Activated CD4-positive, alpha-beta T cell treated with anti-CD3 and anti-CD28 coated beads for 4 hours (primary cell): ENCODE measurements around the gene TGFA.

Experiments used
- DNase-seq, 2 donors: peaks; one replicate each; pipeline ENCODE4 v3.0.0-alpha.2; 2020

The TGFA gene

DNA sequence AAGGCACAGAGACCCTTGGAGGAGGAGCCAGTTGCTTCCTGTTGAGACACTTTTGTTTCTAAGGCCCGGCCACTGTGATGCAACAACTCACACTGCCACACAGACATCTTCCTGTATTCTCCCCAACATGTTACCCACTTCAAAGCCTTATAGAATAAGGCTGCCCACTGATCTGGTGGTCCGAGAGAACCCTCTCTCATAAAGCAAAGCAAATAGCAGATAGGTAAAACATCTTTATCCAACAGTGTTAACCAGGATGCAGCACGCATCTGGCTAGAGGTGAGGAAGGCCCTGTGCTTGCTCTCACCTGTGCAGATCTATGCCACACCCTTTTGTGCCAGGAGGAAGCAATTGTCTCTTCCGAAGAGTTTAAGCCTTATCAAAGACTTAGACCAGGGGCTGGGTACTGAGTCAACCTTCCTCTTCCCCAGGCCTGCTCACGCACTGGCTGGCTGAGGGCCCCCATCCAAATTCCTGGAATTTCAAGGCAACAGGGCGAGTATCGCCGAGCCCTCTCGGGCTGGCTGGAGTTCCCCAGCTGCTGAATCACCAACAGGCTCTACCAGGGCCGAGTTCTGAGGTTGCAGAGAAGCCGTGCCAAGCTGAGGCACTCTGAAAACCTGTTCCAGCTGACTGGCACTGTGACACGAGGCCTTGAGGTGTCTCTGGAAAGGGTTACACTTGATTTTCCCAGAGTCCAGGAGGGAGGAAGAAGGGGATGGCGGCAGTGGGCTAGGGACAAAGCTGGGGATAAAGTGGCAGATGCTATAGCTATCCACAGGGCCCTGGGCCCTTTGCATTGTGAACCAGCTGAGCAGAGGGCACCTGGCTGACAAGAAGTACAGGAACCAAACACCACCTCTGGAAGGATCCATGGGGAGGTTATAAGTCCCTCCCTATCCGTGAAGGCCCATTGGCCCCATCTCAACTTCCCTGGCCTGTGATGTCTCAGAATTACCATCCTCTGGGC, 29.3 kb downstream of the TGFA start:
- DNase-seq, result peak; percentile 13 to 29

GRCh38 chr2:70523672-70523995, 30.0 kb downstream of the TGFA start:
- DNase-seq, result no peak

DNA sequence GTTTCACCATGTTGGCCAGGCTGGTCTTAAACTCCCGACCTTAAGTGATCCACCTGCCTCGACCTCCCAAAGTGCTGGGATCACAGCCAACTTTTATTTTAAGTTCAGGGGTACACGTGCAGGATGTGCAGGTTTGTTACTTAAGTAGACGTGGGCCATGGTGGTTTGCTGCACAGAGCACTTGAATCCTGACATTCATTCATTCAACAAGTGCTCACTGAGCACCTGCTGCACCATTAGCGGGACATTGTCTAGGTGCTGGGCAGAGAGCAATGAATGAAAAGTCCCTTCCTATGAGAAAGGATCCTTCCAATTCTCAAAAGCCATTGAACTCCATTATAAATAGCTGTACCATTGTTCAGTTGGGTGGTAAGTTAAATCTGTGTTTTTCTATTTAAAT, 31.0 kb downstream of the TGFA start:
- DNase-seq, result no peak

- DNase-seq, result no peak
Measured at GRCh38 chr2:70520825-70521224, 32.8 kb downstream of the TGFA start.

DNA sequence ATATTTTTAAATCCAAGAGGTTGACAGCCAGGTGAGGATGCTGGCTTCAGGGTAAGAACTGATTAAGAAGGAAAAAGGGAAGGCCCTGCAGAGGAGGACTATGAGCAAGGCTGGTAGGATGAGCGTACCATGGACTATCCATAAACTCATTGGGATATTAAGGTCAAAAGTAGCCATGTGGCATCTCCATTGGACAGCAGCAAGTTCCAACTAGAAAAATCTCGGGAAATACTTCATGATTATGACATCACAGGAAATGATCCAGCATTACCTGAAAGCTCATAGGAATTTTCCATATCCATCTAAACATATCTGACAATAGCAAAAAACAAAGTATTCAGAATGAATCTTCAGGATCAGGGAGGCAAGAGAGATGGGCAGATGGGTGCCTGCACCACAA, 34.2 kb downstream of the TGFA start:
- DNase-seq, result no peak

- DNase-seq, result no peak
Measured at GRCh38 chr2:70518557-70518956, 35.1 kb downstream of the TGFA start.

DNA sequence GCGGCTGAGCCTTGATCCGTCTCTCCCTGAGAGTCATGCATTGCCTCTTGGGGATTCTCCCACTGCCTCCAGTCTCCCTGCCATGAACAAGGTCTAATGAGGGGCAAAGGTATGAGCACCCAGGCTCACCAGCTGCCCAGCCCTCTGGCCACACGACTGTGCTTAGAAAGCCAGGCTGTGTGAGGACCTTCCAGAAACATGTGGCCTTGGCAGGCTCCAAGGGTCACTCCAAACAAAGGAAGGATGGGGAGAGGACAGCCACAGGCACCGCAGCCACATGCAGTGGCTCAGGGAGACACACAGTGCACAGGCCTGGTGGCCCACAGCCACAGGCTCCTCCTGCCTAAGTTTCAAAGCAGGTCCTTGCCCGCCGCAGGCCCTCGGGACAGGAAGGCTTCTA, 35.8 kb downstream of the TGFA start:
- DNase-seq, result no peak

DNA sequence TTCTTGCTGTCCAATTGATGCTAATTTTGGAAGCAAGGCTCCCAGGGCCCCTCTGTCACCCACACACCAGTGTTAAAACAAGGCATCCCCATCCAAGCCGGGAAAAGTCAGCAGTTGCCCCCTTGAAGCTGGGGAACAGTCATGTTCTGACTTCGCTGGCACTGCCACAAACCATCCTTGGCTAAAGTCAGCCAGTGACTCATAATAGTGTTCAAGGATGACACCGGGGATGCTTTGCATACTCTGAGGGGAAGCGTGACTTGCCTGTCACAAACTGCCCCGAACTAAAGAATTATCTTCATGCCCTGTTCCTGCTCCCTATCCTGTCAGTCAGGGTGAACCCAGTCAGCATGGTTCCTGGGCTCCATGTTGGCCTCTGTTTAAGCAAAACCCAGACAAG, 37.0 kb downstream of the TGFA start:
- no peak for DNase-seq

- no peak for DNase-seq
Measured at GRCh38 chr2:70515938-70516337, 37.7 kb downstream of the TGFA start.

DNA sequence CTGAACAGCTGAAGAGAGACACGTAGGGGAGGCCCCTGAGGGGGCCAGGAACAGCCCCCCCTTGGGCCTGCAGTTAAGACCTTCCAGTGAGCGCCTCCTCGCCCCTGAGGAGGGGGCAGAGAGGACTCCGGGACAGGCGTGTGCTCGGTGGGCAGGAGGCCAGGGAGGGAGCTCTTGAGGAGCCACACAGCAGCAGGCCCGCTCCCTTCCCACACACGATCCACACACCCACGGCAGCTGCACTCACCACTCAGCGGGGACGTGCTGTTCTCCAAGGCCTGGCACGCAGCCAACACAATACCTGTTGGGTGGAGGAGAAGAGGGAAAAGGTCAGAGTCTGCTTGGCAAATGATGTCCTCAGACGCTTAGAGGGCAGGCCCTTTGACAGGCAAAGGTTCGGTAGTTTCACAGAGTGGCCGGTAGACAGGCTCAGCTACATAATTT, 39.0 kb downstream of the TGFA start:
- no peak for DNase-seq

DNA sequence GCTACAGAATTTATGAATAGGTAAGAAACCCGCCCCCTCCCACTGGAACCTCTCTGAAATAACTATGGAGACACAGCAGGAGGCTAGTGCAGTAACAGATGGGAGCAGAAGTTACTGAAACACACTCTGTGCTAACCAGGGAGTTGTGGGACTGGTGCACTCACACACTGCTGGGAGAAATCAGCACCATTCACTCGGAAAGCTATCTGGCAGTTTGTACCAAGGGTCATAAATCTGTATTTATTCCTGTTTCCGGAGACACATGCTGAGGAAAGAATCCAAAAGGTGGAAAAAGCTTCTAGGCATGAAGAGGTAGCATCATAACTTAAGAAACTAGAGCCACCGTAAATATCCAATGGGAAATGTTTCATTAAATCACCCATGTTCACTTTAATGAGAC, 39.9 kb downstream of the TGFA start:
- no peak for DNase-seq

GRCh38 chr2:70511971-70512729, 41.5 kb downstream of the TGFA start:
- DNase-seq, result no peak

GRCh38 chr2:70510313-70510712, 43.3 kb downstream of the TGFA start:
- no peak for DNase-seq

- DNase-seq, result no peak
Measured at GRCh38 chr2:70509565-70509964, 44.1 kb downstream of the TGFA start.

DNA sequence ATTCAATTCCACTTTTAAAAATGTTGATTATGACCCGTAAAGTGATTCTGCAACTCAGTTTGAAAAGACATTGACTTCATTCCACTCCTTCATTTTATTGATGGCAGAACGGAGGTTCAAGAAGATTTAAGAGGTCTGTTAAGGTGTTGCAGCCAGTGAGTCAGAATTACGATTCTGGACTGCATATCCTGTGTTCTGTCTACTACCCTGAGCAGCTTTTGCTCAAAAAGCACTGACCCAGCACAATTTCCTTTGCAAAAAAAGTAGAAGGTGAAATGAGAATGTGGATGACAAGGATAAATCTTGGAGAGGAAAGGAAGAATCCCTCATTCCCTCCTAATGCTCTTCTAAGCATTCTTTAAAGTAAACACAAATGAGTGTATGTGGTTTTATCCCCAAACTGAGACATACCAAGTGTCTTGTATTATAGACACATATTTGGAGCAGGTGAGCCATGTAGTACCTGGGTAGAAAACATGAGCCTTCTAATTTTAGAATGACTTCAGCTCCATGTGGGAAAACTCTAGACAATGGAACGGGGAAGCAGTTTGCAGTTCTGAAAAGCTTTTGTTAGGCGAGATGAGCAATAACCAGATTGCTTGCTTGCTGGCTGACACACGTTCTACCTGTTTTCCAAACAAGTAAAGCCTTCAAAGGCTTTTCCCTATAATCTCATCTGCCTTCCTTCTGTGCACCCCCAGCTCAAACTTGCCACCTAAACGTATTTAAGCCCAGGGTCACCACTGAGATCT, 44.7 kb downstream of the TGFA start:
- DNase-seq, result no peak

DNA sequence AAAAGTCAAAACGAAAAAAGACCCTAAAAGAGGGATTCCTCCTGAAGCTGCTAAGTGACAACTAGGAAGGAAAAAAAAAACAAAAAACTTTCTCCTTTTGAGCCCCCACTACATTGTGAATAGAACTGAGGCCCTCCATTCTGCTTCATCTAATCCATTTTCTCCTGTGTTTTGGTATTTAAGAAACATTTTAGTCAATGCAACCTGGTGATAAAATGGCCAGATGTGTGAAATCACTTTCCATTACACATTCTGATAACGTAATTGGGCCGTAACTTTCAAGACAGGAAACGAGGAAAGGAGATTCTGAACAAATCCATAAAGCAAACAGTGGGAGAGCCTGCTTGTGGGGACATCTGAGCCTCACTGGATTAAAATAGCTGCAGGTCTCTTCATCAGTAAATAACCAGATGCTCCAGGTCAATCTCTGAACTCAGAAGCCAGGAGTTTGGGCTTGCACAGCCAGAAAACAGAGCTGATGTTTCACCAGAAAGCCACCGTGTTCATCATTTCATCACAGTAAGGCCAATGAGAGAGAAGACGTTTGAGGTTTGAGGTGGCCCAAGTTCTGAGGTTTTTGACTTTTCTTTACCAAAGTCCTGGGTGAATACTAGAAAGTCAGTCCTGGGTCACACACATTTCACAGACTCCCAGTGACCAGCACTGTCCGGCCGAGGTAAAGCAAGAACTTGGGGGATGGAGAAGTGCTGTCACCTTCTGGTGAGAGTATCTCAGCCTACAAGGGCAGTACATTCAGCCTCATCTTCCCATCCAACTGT, 47.8 kb downstream of the TGFA start:
- DNase-seq, result no peak

DNA sequence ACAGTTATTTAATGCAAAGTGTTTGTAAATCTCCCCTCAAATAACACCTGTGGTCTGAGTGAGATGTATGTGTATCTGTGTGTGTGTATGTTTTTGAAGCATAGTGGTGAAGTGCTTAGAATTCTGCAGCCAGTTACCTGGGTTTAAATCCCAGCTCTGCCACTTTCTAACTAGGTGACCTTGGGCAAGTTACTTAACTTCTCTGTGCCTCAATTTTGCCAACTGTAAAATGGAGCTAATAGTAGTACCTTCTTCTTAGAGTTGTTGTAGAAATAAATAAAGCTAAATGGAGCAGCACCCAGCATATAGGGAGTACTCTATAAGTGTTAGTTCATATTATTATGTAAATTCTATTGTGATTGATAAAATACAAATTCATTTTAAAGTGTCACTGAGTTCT, 48.9 kb downstream of the TGFA start:
- DNase-seq, result no peak

DNA sequence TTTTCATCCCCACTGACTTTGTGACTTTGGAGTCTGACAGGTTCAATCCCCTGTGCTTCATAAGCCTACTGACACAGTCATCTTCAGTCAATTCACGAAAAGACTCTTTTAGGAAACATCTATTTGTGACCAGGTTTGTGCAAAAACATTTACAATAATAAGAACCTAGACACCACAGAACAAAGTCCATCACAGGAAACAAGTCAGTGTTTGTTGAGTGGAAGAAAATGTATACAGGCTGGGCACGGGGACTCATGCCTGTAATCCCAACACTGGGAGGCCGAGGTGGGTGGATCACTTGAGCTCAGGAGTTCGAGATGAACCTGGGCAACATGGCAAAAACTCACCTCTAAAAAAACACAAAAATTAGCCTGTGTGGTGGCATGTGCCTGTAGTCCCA, 49.7 kb downstream of the TGFA start:
- DNase-seq, result no peak

DNA sequence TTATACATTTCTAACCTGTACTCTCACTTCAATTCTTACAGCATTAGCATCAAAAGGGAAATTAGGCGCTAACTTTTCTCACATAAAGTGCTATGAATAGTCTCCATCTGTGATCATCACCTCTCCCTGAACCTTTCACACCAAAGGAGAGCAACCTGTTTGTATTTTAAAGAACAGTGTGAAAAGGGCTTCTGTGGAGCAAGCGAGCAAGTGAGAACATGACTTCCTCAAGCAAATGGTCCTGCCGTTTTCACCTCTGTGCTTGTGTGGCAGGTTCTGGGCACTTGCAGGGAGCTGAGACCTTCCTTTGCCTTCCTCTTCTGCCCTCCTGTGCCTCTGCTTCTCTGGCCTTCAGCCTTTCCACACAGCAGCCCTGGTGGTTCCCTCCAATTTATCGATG, 51.9 kb downstream of the TGFA start:
- DNase-seq, result no peak

DNA sequence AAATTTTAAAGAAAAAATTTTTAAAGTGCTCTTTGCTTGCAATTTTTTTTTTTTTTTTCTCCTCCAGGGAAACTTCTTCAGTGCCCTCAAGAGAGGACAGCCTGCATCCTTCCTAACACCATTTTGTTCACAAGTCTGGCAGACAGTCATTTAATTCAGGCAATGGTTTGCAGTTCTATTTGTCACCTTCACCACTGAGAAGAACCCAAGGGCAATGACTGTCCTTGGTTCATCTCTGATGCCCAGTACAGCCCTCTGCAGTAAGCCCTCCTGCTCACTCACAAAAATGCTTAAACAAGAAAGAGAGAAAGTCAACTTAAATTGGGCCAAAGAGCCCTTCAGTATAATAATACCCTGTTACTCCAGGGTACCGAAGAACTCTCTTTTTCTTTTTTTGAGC, 52.4 kb downstream of the TGFA start:
- no peak for DNase-seq

DNA sequence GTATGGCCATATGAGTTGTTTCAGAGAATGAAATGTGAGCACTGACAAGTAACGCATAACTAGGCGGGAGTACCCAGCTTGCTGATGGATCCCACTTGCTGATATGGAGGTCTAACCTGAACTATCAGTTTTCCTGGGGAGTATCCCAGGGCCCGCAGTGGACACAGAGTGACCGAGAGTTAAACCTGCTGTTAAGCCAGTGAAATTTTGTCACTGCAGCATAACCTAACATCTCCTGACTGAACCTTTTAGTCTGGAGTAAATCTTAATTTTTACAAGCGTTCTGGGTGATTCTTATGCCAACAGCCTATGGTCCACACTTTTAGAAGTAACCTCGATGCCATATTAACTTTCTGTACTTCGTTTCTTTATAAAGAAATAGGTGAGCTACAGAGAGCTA, 54.4 kb downstream of the TGFA start:
- DNase-seq, result no peak

DNA sequence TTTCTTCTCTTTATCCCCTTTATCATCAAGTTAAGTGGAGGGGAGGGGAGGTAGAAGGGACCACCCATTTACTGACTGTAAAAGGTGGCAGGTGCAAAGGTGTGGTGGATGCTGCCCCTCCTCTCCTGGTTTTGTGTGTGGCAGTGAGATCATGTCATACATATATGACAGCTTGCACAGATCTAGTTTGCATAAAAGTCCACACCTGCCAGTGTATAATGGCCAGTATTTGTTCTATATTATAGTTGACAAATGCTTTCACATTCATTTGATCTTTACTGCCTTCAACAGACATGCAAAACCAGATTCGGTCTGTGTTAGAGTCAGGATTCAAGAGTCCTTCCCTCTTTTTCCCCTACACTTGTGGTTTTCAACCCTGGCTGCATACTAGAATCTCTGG, 55.1 kb downstream of the TGFA start:
- no peak for DNase-seq

- DNase-seq, result no peak
Measured at GRCh38 chr2:70498054-70498453, 55.6 kb downstream of the TGFA start.
